Fibroblast of mammary gland (primary cell): ENCODE results near the gene GLIPR2.

Experiments used
- DNase-seq: peaks from one replicate; pipeline ENCODE4 v3.0.0-alpha.2; 2010; ENCODE audit warnings: low read depth
- H3K4me3 ChIP-seq: 2 replicates; pipeline ENCODE4 v1.5.1; 2011; ENCODE audit warnings: low read depth, mild to moderate bottlenecking, low read length, moderate library complexity; ENCODE audit not compliant: control insufficient read depth
- CTCF ChIP-seq: conservative IDR thresholded peaks from 2 replicates; pipeline ENCODE4 v1.5.1; 2011; ENCODE audit warnings: low read depth, low read length, inconsistent platforms; ENCODE audit not compliant: control insufficient read depth, insufficient read depth

The GLIPR2 gene

GRCh38 chr9:36163786-36164170 is 27.2 kb downstream of the GLIPR2 start:
- H3K4me3 ChIP-seq, result no peak overlapping the region
- TF ChIP-seq CTCF, result no peak
- peak; percentile 81 for DNase-seq

- TF ChIP-seq CTCF, result no peak
- no peak for DNase-seq
- H3K4me3 ChIP-seq, result no peak overlapping the region
These were observed 27.8 kb downstream of the GLIPR2 start for GRCh38 chr9:36164372-36164771.

GRCh38 chr9:36164989-36165388 is 28.5 kb downstream of the GLIPR2 start:
- no peak for DNase-seq
- no peak overlapping the region for H3K4me3 ChIP-seq
- TF ChIP-seq CTCF, result no peak

- H3K4me3 ChIP-seq, result peak overlapping the region; percentile 60
- TF ChIP-seq CTCF, result no peak
- DNase-seq, result peak; percentile 61
These were observed 29.3 kb downstream of the GLIPR2 start for GRCh38 chr9:36165826-36166167.

- peak; percentile 50 for TF ChIP-seq CTCF
- DNase-seq, result peak; percentile 84
- peak overlapping the region; percentile 60 for H3K4me3 ChIP-seq
These were observed 29.8 kb downstream of the GLIPR2 start for GRCh38 chr9:36166168-36166927.

- TF ChIP-seq CTCF, result no peak
- DNase-seq, result no peak
- H3K4me3 ChIP-seq, result no peak within 1 kb of the TSS
These were observed 32.6 kb downstream of the GLIPR2 start, which contains the start of gene CCIN for GRCh38 chr9:36169166-36169565. Gene CCIN (plus strand): TSS chr9:36169388. CDS start chr9:36169503, 115 bp downstream.

GRCh38 chr9:36169708-36170107 is 33.2 kb downstream of the GLIPR2 start:
- no peak overlapping the region for H3K4me3 ChIP-seq
- TF ChIP-seq CTCF, result no peak

More at GRCh38 chr9:36169708-36170107, 33.2 kb downstream of the GLIPR2 start:
- no peak for DNase-seq
